Measurements from ENCODE around the gene TMEM175. TPM values are rescaled to one million over a fixed set of nuclear protein-coding genes. Genes with fewer than 3 reads are reported as not detected.

Gene TMEM175
- total RNA-seq, 1 experiment from 2014 or later = 18.8 TPM

GRCh38 chr4:946517-947471 is 14.5 kb downstream of the TMEM175 start:
- Mint-ChIP-seq H3K36me3 (ENCODE audit: insufficient read depth, unreplicated experiment) (no peaks in the 10 kb centered on the region), H3K27ac (ENCODE audit: unreplicated experiment) (no peak overlapping the region), H3K4me3 (ENCODE audit: low read depth, unreplicated experiment) (no peak overlapping the region), H3K4me1 (ENCODE audit: low read depth, unreplicated experiment) (no peaks in the 10 kb centered on the region), H3K9me3 (ENCODE audit: low read depth, unreplicated experiment) (no peaks in the 10 kb centered on the region), H3K27me3 (ENCODE audit: unreplicated experiment) (no peaks in the 10 kb centered on the region)
- no TSS peak for BruUV-seq (replicated peaks)
- CTCF ChIA-PET = no interaction called here
- no peak for DNase-seq
- no peak for TF ChIP-seq CTCF (IDR thresholded peaks at IDR 0.05; ENCODE audit: unreplicated experiment)
- intact Hi-C loops (cut with micrococcal nuclease; ENCODE audit: unreplicated experiment) = no loop called here

GRCh38 chr4:947491-947971 is 15.3 kb downstream of the TMEM175 start:
- no peak for TF ChIP-seq CTCF (IDR thresholded peaks at IDR 0.05; ENCODE audit: unreplicated experiment)
- Mint-ChIP-seq H3K4me1 (ENCODE audit: low read depth, unreplicated experiment) (no peaks in the 10 kb centered on the region), H3K9me3 (ENCODE audit: low read depth, unreplicated experiment) (no peaks in the 10 kb centered on the region), H3K4me3 (ENCODE audit: low read depth, unreplicated experiment) (no peak overlapping the region), H3K36me3 (ENCODE audit: insufficient read depth, unreplicated experiment) (no peaks in the 10 kb centered on the region), H3K27ac (ENCODE audit: unreplicated experiment) (no peak overlapping the region), H3K27me3 (ENCODE audit: unreplicated experiment) (no peaks in the 10 kb centered on the region)
- no peak for DNase-seq
- BruUV-seq (replicated peaks) = no TSS peak
- CTCF ChIA-PET = no interaction called here
- intact Hi-C loops (cut with micrococcal nuclease; ENCODE audit: unreplicated experiment) = no loop called here

- BruUV-seq (replicated peaks) = no TSS peak
- Mint-ChIP-seq H3K36me3 (ENCODE audit: insufficient read depth, unreplicated experiment) (no peaks in the 10 kb centered on the region), H3K4me3 (ENCODE audit: low read depth, unreplicated experiment) (no peak overlapping the region), H3K4me1 (ENCODE audit: low read depth, unreplicated experiment) (no peaks in the 10 kb centered on the region), H3K27ac (ENCODE audit: unreplicated experiment) (no peak overlapping the region), H3K27me3 (ENCODE audit: unreplicated experiment) (no peaks in the 10 kb centered on the region), H3K9me3 (ENCODE audit: low read depth, unreplicated experiment) (no peaks in the 10 kb centered on the region)
- no peak for DNase-seq
- intact Hi-C loops (cut with micrococcal nuclease; ENCODE audit: unreplicated experiment) = no loop called here
- CTCF ChIA-PET = no interaction called here
- TF ChIP-seq CTCF (IDR thresholded peaks at IDR 0.05; ENCODE audit: unreplicated experiment) = no peak
Measured at GRCh38 chr4:948101-948935, 16.1 kb downstream of the TMEM175 start.

- Mint-ChIP-seq H3K4me3 (ENCODE audit: low read depth, unreplicated experiment) (no peak overlapping the region), H3K4me1 (ENCODE audit: low read depth, unreplicated experiment) (no peaks in the 10 kb centered on the region), H3K27ac (ENCODE audit: unreplicated experiment) (no peak overlapping the region), H3K9me3 (ENCODE audit: low read depth, unreplicated experiment) (no peaks in the 10 kb centered on the region), H3K27me3 (ENCODE audit: unreplicated experiment) (no peaks in the 10 kb centered on the region), H3K36me3 (ENCODE audit: insufficient read depth, unreplicated experiment) (no peaks in the 10 kb centered on the region)
- TF ChIP-seq CTCF (IDR thresholded peaks at IDR 0.05; ENCODE audit: unreplicated experiment) = no peak
- CTCF ChIA-PET = no interaction called here
- intact Hi-C loops (cut with micrococcal nuclease; ENCODE audit: unreplicated experiment) = no loop called here
- no TSS peak for BruUV-seq (replicated peaks)
- no peak for DNase-seq
Measured at GRCh38 chr4:948936-949300, 16.7 kb downstream of the TMEM175 start.

All from Calu3 (cell line).